ENCODE measurements around the gene SLC66A1.

DNA sequence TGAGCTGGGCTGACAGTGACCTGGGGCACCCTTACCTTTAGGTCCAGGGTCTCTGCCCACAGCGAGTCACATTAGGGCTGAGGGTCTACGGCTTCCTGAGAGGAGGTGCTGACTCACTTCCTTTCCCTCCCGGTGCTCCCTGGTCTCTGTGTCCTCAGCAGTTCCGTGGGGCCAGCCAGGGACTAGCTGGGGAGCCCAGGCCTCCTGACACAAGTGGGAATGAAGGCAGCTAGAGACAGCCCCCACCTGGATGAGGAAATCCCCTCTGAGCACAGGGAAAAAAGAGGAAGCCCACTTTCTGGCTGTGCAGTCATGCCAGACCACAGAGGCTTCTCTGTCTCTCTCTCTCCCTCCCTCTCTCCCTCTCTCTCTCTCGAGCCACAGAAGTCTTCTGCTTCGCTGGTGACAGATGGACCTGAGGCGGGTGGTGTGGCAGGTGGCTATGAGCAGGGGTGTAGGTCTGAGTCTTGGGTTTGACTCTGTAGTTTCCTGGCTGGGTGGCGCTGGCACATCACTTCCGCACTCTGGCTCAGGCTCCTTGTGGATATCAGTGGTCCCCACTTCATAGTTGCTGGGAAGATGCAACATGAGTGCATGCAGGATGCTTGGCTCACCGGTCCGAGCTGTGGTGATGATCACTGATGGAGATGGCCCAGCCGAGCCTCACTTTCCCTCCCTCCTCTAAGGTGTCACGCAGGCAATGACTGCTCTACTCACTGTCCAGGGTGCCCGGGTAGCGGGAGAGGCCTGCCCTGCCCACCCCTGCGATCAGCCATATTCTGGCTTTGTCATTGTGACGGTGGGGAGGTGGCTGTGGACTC lies 3.5 kb downstream of the SLC66A1 start:
- TF ChIP-seq POLR2A (IDR thresholded peaks at IDR 0.05) (no peak), POLR2AphosphoS5 (IDR thresholded peaks at IDR 0.05) (no peak)
- TF ChIP-seq, protein P1, sequence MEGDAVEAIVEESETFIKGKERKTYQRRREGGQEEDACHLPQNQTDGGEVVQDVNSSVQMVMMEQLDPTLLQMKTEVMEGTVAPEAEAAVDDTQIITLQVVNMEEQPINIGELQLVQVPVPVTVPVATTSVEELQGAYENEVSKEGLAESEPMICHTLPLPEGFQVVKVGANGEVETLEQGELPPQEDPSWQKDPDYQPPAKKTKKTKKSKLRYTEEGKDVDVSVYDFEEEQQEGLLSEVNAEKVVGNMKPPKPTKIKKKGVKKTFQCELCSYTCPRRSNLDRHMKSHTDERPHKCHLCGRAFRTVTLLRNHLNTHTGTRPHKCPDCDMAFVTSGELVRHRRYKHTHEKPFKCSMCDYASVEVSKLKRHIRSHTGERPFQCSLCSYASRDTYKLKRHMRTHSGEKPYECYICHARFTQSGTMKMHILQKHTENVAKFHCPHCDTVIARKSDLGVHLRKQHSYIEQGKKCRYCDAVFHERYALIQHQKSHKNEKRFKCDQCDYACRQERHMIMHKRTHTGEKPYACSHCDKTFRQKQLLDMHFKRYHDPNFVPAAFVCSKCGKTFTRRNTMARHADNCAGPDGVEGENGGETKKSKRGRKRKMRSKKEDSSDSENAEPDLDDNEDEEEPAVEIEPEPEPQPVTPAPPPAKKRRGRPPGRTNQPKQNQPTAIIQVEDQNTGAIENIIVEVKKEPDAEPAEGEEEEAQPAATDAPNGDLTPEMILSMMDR (IDR thresholded peaks at IDR 0.05): no peak

All from prostate gland (tissue), 2 donors.